Measurements from ENCODE around the gene WNT3A.
A peak's percentile ranks its signal among the peaks of the same experiment; 100 is the strongest.

Gene WNT3A

GRCh38 chr1:228099331-228099732 is 92.5 kb downstream of the WNT3A start:
- peaks cover 13% of the 10 kb centered on the region for H3K4me1 ChIP-seq (ENCODE audit: low read length)
- H3K27me3 ChIP-seq (replicated peaks; ENCODE audit: insufficient read depth, low read length), result no peaks in the 10 kb centered on the region
- no peak overlapping the region for H3K9ac ChIP-seq (ENCODE audit: low read length)
- H4K20me1 ChIP-seq (ENCODE audit: insufficient read depth, low read length), result peaks cover 56% of the 10 kb centered on the region
- DNase-seq, result no peak
- H3K9me2 ChIP-seq (replicated peaks; ENCODE audit: insufficient read depth, low read length), result no peaks in the 10 kb centered on the region
- H2AFZ ChIP-seq (ENCODE audit: low read length), result no peak overlapping the region
- H3F3A ChIP-seq (ENCODE audit: insufficient read depth, low read length), result peaks cover 63% of the 10 kb centered on the region
- peaks cover 17% of the 10 kb centered on the region; the same call in 1 of the 2 replicates for H3K36me3 ChIP-seq (replicated peaks; ENCODE audit: insufficient read depth, low read length)
- no peak overlapping the region for H3K4me2 ChIP-seq (ENCODE audit: low read depth, low read length)
- peaks cover 85% of the 10 kb centered on the region for H3K79me2 ChIP-seq (ENCODE audit: low read length)
- no peaks in the 10 kb centered on the region for H3K9me3 ChIP-seq (replicated peaks; ENCODE audit: insufficient read depth, low read length)
- no peak overlapping the region for H3K4me3 ChIP-seq (ENCODE audit: low read length)
- H3K27ac ChIP-seq (ENCODE audit: low read length), result no peak overlapping the region
- TF ChIP-seq EZH2 (optimal IDR thresholded peaks at IDR 0.05; ENCODE audit: low read depth, low read length), result no peak
- TF ChIP-seq CTCF (IDR thresholded peaks at IDR 0.05; ENCODE audit: low read length), result no peak
- TF ChIP-seq EZH2phosphoT487 (IDR thresholded peaks at IDR 0.05; ENCODE audit: low read length), result no peak

- peaks cover 67% of the 10 kb centered on the region for H3F3A ChIP-seq (ENCODE audit: insufficient read depth, low read length)
- H3K36me3 ChIP-seq (replicated peaks; ENCODE audit: insufficient read depth, low read length), result peaks cover 16% of the 10 kb centered on the region; the same call in 1 of the 2 replicates
- DNase-seq, result no peak
- H4K20me1 ChIP-seq (ENCODE audit: insufficient read depth, low read length), result peaks cover 39% of the 10 kb centered on the region
- H3K4me1 ChIP-seq (ENCODE audit: low read length), result peaks cover 13% of the 10 kb centered on the region
- no peaks in the 10 kb centered on the region for H3K27me3 ChIP-seq (replicated peaks; ENCODE audit: insufficient read depth, low read length)
- peak overlapping the region; percentile 1; the same call in 1 of the 2 replicates for H3K27ac ChIP-seq (ENCODE audit: low read length)
- no peaks in the 10 kb centered on the region for H3K9me2 ChIP-seq (replicated peaks; ENCODE audit: insufficient read depth, low read length)
- no peak overlapping the region for H2AFZ ChIP-seq (ENCODE audit: low read length)
- H3K4me2 ChIP-seq (ENCODE audit: low read depth, low read length), result peak overlapping the region; percentile 82
- H3K4me3 ChIP-seq (ENCODE audit: low read length), result peak overlapping the region; percentile 90; the same call in 1 of the 2 replicates
- peaks cover 68% of the 10 kb centered on the region for H3K79me2 ChIP-seq (ENCODE audit: low read length)
- TF ChIP-seq EZH2 (optimal IDR thresholded peaks at IDR 0.05; ENCODE audit: low read depth, low read length), result no peak
- no peak for TF ChIP-seq EZH2phosphoT487 (IDR thresholded peaks at IDR 0.05; ENCODE audit: low read length)
- no peak for TF ChIP-seq CTCF (IDR thresholded peaks at IDR 0.05; ENCODE audit: low read length)
- no peaks in the 10 kb centered on the region for H3K9me3 ChIP-seq (replicated peaks; ENCODE audit: insufficient read depth, low read length)
- H3K9ac ChIP-seq (ENCODE audit: low read length), result peak overlapping the region; percentile 59; the same call in 1 of the 2 replicates
Observed at GRCh38 chr1:228100822-228101613, 94.2 kb downstream of the WNT3A start.

DNA sequence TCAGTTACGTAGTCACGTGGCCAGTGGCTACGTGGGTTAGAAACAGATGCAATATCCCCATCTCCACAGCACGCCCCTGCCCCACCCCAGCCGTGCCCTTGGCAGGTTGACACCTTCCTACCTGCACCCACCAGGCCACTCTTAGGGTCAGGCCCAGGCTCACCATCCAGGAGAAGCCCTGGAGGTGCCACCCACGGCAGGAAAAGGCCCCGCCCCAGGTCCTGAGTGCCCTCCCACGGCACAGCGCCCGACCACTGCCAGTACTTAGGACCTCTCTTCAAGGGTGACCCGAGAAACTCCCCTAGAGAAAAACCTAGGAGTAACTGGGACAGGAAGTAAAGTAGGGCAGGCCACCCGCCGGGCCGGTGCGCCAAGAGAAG is 94.8 kb downstream of the WNT3A start:
- no peak overlapping the region for H2AFZ ChIP-seq (ENCODE audit: low read length)
- peaks cover 34% of the 10 kb centered on the region for H4K20me1 ChIP-seq (ENCODE audit: insufficient read depth, low read length)
- H3K36me3 ChIP-seq (replicated peaks; ENCODE audit: insufficient read depth, low read length), result peaks cover 16% of the 10 kb centered on the region; the same call in 1 of the 2 replicates
- H3K4me3 ChIP-seq (ENCODE audit: low read length), result peak overlapping the region; percentile 90
- H3K9ac ChIP-seq (ENCODE audit: low read length), result peak overlapping the region; percentile 59; the same call in 1 of the 2 replicates
- H3F3A ChIP-seq (ENCODE audit: insufficient read depth, low read length), result peaks cover 64% of the 10 kb centered on the region
- TF ChIP-seq CTCF (IDR thresholded peaks at IDR 0.05; ENCODE audit: low read length) (no peak), EZH2phosphoT487 (IDR thresholded peaks at IDR 0.05; ENCODE audit: low read length) (no peak), EZH2 (optimal IDR thresholded peaks at IDR 0.05; ENCODE audit: low read depth, low read length) (no peak)
- DNase-seq, result no peak
- no peaks in the 10 kb centered on the region for H3K9me3 ChIP-seq (replicated peaks; ENCODE audit: insufficient read depth, low read length)
- peak overlapping the region; percentile 82 for H3K4me2 ChIP-seq (ENCODE audit: low read depth, low read length)
- peaks cover 65% of the 10 kb centered on the region for H3K79me2 ChIP-seq (ENCODE audit: low read length)
- no peaks in the 10 kb centered on the region for H3K9me2 ChIP-seq (replicated peaks; ENCODE audit: insufficient read depth, low read length)
- no peaks in the 10 kb centered on the region for H3K27me3 ChIP-seq (replicated peaks; ENCODE audit: insufficient read depth, low read length)
- H3K27ac ChIP-seq (ENCODE audit: low read length), result peak overlapping the region; percentile 1; the same call in 1 of the 2 replicates
- H3K4me1 ChIP-seq (ENCODE audit: low read length), result peaks cover 13% of the 10 kb centered on the region

Data from MM.1S (cell line).